ENCODE measurements around the gene LDB3.

GRCh38 chr10:86721232-86721631 is 52.9 kb downstream of the LDB3 start:
- TF ChIP-seq POLR2AphosphoS5 (IDR thresholded peaks at IDR 0.05) (no peak), POLR2A (IDR thresholded peaks at IDR 0.05) (no peak), CTCF (IDR thresholded peaks at IDR 0.05) (no peak), EP300 (IDR thresholded peaks at IDR 0.05) (no peak)
